GM12874 (cell line): ENCODE results near the gene PRDX2.

ENCODE experiments used
- CTCF ChIP-seq: IDR thresholded peaks from 2 replicates; pipeline ENCODE4 v1.5.1; 2011; ENCODE audit warnings: low read depth, mild to moderate bottlenecking, control low read depth, low read length, moderate library complexity; ENCODE audit not compliant: insufficient read depth

The PRDX2 gene

GRCh38 chr19:12783849-12784393 lies 17.7 kb downstream of the PRDX2 start:
- TF ChIP-seq CTCF, result no peak

GRCh38 chr19:12783291-12783848 lies 18.2 kb downstream of the PRDX2 start:
- TF ChIP-seq CTCF, result no peak

- TF ChIP-seq CTCF, result 0 out of 2 replicates have a peak, but pooled peaks have one; percentile 19
Observed at GRCh38 chr19:12782424-12783290, 18.9 kb downstream of the PRDX2 start.

- TF ChIP-seq CTCF, result no peak
Observed at GRCh38 chr19:12782174-12782423, 19.5 kb downstream of the PRDX2 start.

- TF ChIP-seq CTCF, result no peak
Observed at GRCh38 chr19:12779162-12779993, 22.2 kb downstream of the PRDX2 start.

- no peak for TF ChIP-seq CTCF
Observed at GRCh38 chr19:12778905-12779161, 22.8 kb downstream of the PRDX2 start.
